Epithelial cell of esophagus (primary cell): Measurements from ENCODE around the gene OR14A16.

Experiments used
- DNase-seq: peaks from one replicate; pipeline ENCODE4 v3.0.0; 2010; ENCODE audit warnings: low read depth
- H3K4me3 ChIP-seq: 2 replicates; pipeline ENCODE4 v1.5.1; 2011; ENCODE audit warnings: mild to moderate bottlenecking, low read length, control low read depth
- TF ChIP-seq, protein P1 (sequence below): IDR thresholded peaks from 2 replicates; pipeline ENCODE4 v1.5.1; 2011; ENCODE audit warnings: low read depth, mild to moderate bottlenecking, low read length, control low read depth, inconsistent platforms; ENCODE audit not compliant: insufficient read depth; ENCODE audit errors: missing control alignments

Gene OR14A16, protein sequence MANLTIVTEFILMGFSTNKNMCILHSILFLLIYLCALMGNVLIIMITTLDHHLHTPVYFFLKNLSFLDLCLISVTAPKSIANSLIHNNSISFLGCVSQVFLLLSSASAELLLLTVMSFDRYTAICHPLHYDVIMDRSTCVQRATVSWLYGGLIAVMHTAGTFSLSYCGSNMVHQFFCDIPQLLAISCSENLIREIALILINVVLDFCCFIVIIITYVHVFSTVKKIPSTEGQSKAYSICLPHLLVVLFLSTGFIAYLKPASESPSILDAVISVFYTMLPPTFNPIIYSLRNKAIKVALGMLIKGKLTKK

DNA sequence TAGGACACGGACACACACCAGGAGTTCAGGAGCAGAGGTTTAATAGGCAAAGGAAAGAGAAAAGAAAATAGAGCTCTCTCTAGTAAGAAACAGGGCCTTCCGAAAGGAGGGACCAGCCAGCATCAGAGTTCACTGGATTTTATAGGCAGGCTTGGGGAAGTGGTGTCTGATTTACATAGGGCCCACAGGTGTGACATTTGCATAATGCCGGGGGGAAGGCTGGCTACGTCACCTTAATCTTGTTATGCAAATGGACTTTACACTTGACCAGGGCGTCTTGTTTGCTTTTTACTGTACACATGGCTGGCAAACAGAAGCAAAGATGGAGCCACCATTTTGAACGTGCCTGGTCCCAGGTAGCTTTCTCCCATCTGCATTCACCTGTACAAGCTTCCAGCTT is at the start of gene OR14A16:
Gene OR14A16, minus strand, starts transcription at position 97 of the 400 bp plus-strand sequence. CDS start 8,390 bp downstream, outside the sequence.
- TF ChIP-seq, protein P1, sequence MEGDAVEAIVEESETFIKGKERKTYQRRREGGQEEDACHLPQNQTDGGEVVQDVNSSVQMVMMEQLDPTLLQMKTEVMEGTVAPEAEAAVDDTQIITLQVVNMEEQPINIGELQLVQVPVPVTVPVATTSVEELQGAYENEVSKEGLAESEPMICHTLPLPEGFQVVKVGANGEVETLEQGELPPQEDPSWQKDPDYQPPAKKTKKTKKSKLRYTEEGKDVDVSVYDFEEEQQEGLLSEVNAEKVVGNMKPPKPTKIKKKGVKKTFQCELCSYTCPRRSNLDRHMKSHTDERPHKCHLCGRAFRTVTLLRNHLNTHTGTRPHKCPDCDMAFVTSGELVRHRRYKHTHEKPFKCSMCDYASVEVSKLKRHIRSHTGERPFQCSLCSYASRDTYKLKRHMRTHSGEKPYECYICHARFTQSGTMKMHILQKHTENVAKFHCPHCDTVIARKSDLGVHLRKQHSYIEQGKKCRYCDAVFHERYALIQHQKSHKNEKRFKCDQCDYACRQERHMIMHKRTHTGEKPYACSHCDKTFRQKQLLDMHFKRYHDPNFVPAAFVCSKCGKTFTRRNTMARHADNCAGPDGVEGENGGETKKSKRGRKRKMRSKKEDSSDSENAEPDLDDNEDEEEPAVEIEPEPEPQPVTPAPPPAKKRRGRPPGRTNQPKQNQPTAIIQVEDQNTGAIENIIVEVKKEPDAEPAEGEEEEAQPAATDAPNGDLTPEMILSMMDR: no peak
- no peak for DNase-seq
- H3K4me3 ChIP-seq: no peak within 1 kb of the TSS

GRCh38 chr1:247865416-247865815 is 41.5 kb upstream of the OR14A16 start:
- TF ChIP-seq, protein P1: no peak
- H3K4me3 ChIP-seq: no peak overlapping the region
- no peak for DNase-seq

DNA sequence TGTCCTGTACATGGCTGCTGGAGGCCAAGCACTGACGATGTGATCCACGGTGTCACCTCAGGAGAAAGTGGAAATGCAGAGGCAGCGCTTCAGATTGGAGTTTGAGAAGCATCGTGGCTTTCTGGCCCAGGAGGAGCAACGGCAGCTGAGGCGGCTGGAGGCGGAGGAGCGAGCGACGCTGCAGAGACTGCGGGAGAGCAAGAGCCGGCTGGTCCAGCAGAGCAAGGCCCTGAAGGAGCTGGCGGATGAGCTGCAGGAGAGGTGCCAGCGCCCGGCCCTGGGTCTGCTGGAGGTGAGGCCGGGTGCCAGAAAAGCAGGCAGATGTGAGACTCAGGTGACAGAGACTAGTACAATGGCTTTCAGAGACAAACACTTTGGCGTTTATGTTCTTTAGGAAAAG is 40.7 kb upstream of the OR14A16 start:
- no peak for DNase-seq
- TF ChIP-seq, protein P1: no peak

GRCh38 chr1:247862756-247863155 is 38.8 kb upstream of the OR14A16 start:
- TF ChIP-seq, protein P1: no peak
- H3K4me3 ChIP-seq: no peak overlapping the region
- DNase-seq: no peak

More for the DNA sequence above, 40.7 kb upstream of the OR14A16 start:
- H3K4me3 ChIP-seq: no peak overlapping the region

- H3K4me3 ChIP-seq: no peak overlapping the region
- TF ChIP-seq, protein P1: no peak
- DNase-seq: no peak
Observed at GRCh38 chr1:247857985-247858619, 34.2 kb upstream of the OR14A16 start.

- no peak within 1 kb of the TSS for H3K4me3 ChIP-seq
- DNase-seq: no peak
- TF ChIP-seq, protein P1: no peak
Observed at GRCh38 chr1:247857069-247857984, 33.4 kb upstream of the OR14A16 start, which contains the start of gene TRIM58. Gene TRIM58, plus strand, starts transcription at chr1:247857187. Its CDS starts 60 bp downstream, at chr1:247857247.
